A673 (cell line): Measurements from ENCODE around the gene PRSS21.

Experiments used
- EZH2 ChIP-seq: fragments of 200-600 bp; sonication (generic); IDR thresholded peaks from 2 replicates; pipeline ENCODE4 v1.6.1; 2017; ENCODE audit warnings: borderline replicate concordance, low read depth, mild to moderate bottlenecking, mixed read lengths, antibody characterized with exemption, low read length; ENCODE audit not compliant: poor library complexity, severe bottlenecking
- TF ChIP-seq, protein P1 (sequence below): fragments of 300-800, 200-600 bp; sonication (generic); conservative IDR thresholded peaks from 2 replicates; pipeline ENCODE4 v1.5.1; 2017; ENCODE audit warnings: low read depth, mild to moderate bottlenecking, antibody characterized with exemption, low read length, moderate library complexity, mixed read lengths

GRCh38 chr16:2816751-2817339, at the start of gene PRSS21:
- TF ChIP-seq, protein P1, sequence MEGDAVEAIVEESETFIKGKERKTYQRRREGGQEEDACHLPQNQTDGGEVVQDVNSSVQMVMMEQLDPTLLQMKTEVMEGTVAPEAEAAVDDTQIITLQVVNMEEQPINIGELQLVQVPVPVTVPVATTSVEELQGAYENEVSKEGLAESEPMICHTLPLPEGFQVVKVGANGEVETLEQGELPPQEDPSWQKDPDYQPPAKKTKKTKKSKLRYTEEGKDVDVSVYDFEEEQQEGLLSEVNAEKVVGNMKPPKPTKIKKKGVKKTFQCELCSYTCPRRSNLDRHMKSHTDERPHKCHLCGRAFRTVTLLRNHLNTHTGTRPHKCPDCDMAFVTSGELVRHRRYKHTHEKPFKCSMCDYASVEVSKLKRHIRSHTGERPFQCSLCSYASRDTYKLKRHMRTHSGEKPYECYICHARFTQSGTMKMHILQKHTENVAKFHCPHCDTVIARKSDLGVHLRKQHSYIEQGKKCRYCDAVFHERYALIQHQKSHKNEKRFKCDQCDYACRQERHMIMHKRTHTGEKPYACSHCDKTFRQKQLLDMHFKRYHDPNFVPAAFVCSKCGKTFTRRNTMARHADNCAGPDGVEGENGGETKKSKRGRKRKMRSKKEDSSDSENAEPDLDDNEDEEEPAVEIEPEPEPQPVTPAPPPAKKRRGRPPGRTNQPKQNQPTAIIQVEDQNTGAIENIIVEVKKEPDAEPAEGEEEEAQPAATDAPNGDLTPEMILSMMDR: 0 out of 2 replicates have a peak, but pooled peaks have one; percentile 12
- no peak for TF ChIP-seq EZH2
